Mucosa of rectum (tissue), 2 donors: Measurements from ENCODE around the gene IGFALS.

Experiments
- H3K27ac ChIP-seq, 2 donors: one replicate each; pipeline ENCODE4 v1.7.0; 2013; ENCODE audit warnings: inconsistent platforms in 2 of 2, low read depth in 2 of 2, low read length in 2 of 2
- H3K27me3 ChIP-seq, 2 donors: one replicate each; pipeline ENCODE4 v1.7.0; 2013; ENCODE audit warnings: low read length in 2 of 2; ENCODE audit not compliant: control insufficient read depth in 2 of 2, insufficient read depth in 2 of 2
- H3K36me3 ChIP-seq, 2 donors: one replicate each; pipeline ENCODE4 v1.7.0; 2013; ENCODE audit warnings: low read length in 2 of 2; ENCODE audit not compliant: control insufficient read depth in 2 of 2, insufficient read depth in 2 of 2
- H3K4me1 ChIP-seq, 2 donors: one replicate each; pipeline ENCODE4 v1.7.0; 2013; ENCODE audit warnings: low read length in 2 of 2, mild to moderate bottlenecking in 1 of 2; ENCODE audit not compliant: control insufficient read depth in 2 of 2, insufficient read depth in 2 of 2
- H3K4me3 ChIP-seq, 2 donors: one replicate each; pipeline ENCODE4 v1.7.0; 2013; ENCODE audit warnings: low read length in 2 of 2
- H3K9ac ChIP-seq, 2 donors: one replicate each; pipeline ENCODE4 v1.7.0; 2013; ENCODE audit warnings: low read length in 2 of 2, low read depth in 1 of 2, mild to moderate bottlenecking in 1 of 2
- H3K9me3 ChIP-seq, 2 donors: one replicate each; pipeline ENCODE4 v1.7.0; 2013; ENCODE audit warnings: low read length in 2 of 2; ENCODE audit not compliant: control insufficient read depth in 2 of 2
- donor health status: healthy.
- donor health status: Normal muscosa, but diverticular disease.

IGFALS gene

GRCh38 chr16:1790261-1790610 is 3.3 kb downstream of the IGFALS start:
- Histone ChIP-seq H3K9me3 (no peaks in the 10 kb centered on the region), H3K4me3 (no peak overlapping the region), H3K27ac (no peak overlapping the region), H3K27me3 (no peaks in the 10 kb centered on the region), H3K4me1 (no peaks in the 10 kb centered on the region), H3K36me3 (peaks cover 0 to 16% of the 10 kb centered on the region in 2 donors), H3K9ac (no peak overlapping the region)

- H3K36me3 ChIP-seq = peaks cover 0 to 16% of the 10 kb centered on the region in 2 donors
Observed at GRCh38 chr16:1789643-1790045, 3.9 kb downstream of the IGFALS start.

GRCh38 chr16:1788708-1789100 is 4.8 kb downstream of the IGFALS start:
- H3K9ac ChIP-seq = no peak overlapping the region
- peaks cover 4 to 6% of the 10 kb centered on the region in 2 donors for H3K4me1 ChIP-seq
- no peak overlapping the region for H3K4me3 ChIP-seq
- no peaks in the 10 kb centered on the region for H3K27me3 ChIP-seq
- no peak overlapping the region for H3K27ac ChIP-seq
- peaks cover 0 to 16% of the 10 kb centered on the region in 2 donors for H3K36me3 ChIP-seq
- H3K9me3 ChIP-seq = no peaks in the 10 kb centered on the region

More at GRCh38 chr16:1789643-1790045, 3.9 kb downstream of the IGFALS start:
- H3K4me1 ChIP-seq = no peaks in the 10 kb centered on the region
- no peak overlapping the region for H3K4me3 ChIP-seq
- H3K27me3 ChIP-seq = no peaks in the 10 kb centered on the region
- no peak overlapping the region for H3K27ac ChIP-seq
- H3K9ac ChIP-seq = no peak overlapping the region
- no peaks in the 10 kb centered on the region for H3K9me3 ChIP-seq

GRCh38 chr16:1788095-1788707 is 5.3 kb downstream of the IGFALS start:
- peaks cover 0 to 16% of the 10 kb centered on the region in 2 donors for H3K36me3 ChIP-seq
- H3K4me3 ChIP-seq = no peak overlapping the region
- H3K4me1 ChIP-seq = peaks cover 4 to 6% of the 10 kb centered on the region in 2 donors

GRCh38 chr16:1787322-1788094 is 6.0 kb downstream of the IGFALS start:
- H3K27me3 ChIP-seq = no peaks in the 10 kb centered on the region
- no peak overlapping the region for H3K4me3 ChIP-seq
- no peaks in the 10 kb centered on the region for H3K9me3 ChIP-seq
- H3K27ac ChIP-seq = no peak overlapping the region
- no peak overlapping the region for H3K9ac ChIP-seq
- H3K4me1 ChIP-seq = peaks cover 4 to 6% of the 10 kb centered on the region in 2 donors
- H3K36me3 ChIP-seq = peaks cover 0 to 16% of the 10 kb centered on the region in 2 donors

More at GRCh38 chr16:1788095-1788707, 5.3 kb downstream of the IGFALS start:
- H3K27ac ChIP-seq = no peak overlapping the region
- H3K27me3 ChIP-seq = no peaks in the 10 kb centered on the region
- H3K9me3 ChIP-seq = no peaks in the 10 kb centered on the region
- H3K9ac ChIP-seq = no peak overlapping the region

GRCh38 chr16:1787056-1787321 is 6.5 kb downstream of the IGFALS start:
- Histone ChIP-seq H3K9me3 (no peaks in the 10 kb centered on the region), H3K27me3 (no peaks in the 10 kb centered on the region), H3K4me3 (no peak overlapping the region), H3K9ac (no peak overlapping the region), H3K4me1 (peaks cover 4 to 6% of the 10 kb centered on the region in 2 donors), H3K27ac (no peak overlapping the region), H3K36me3 (peaks cover 0 to 16% of the 10 kb centered on the region in 2 donors)

- Histone ChIP-seq H3K4me3 (no peak overlapping the region), H3K4me1 (peaks cover 8 to 9% of the 10 kb centered on the region in 2 donors), H3K36me3 (peaks cover 0 to 16% of the 10 kb centered on the region in 2 donors), H3K27me3 (no peaks in the 10 kb centered on the region), H3K27ac (no peak overlapping the region), H3K9me3 (no peaks in the 10 kb centered on the region), H3K9ac (no peak overlapping the region)
Observed at GRCh38 chr16:1786242-1787055, 7.1 kb downstream of the IGFALS start.

GRCh38 chr16:1785846-1786170 is 7.7 kb downstream of the IGFALS start:
- Histone ChIP-seq H3K9ac (no peak overlapping the region), H3K27ac (no peak overlapping the region), H3K27me3 (no peaks in the 10 kb centered on the region), H3K4me3 (no peak overlapping the region), H3K9me3 (no peaks in the 10 kb centered on the region), H3K4me1 (peaks cover 15% of the 10 kb centered on the region in 2 donors), H3K36me3 (peaks cover 4 to 19% of the 10 kb centered on the region in 2 donors)

- Histone ChIP-seq H3K27ac (no peak overlapping the region), H3K9ac (no peak overlapping the region), H3K9me3 (no peaks in the 10 kb centered on the region), H3K4me1 (peaks cover 15 to 17% of the 10 kb centered on the region in 2 donors), H3K36me3 (peaks cover 4 to 20% of the 10 kb centered on the region in 2 donors), H3K4me3 (no peak overlapping the region), H3K27me3 (no peaks in the 10 kb centered on the region)
Observed at GRCh38 chr16:1784977-1785845, 8.3 kb downstream of the IGFALS start.
